ENCODE data around the gene TNFRSF12A. TPM values are rescaled to one million over a fixed set of nuclear protein-coding genes. Genes with fewer than 3 reads are reported as not detected.

TNFRSF12A gene
- total RNA-seq, 1 donor from 2014 or later = 14.3 TPM

DNA sequence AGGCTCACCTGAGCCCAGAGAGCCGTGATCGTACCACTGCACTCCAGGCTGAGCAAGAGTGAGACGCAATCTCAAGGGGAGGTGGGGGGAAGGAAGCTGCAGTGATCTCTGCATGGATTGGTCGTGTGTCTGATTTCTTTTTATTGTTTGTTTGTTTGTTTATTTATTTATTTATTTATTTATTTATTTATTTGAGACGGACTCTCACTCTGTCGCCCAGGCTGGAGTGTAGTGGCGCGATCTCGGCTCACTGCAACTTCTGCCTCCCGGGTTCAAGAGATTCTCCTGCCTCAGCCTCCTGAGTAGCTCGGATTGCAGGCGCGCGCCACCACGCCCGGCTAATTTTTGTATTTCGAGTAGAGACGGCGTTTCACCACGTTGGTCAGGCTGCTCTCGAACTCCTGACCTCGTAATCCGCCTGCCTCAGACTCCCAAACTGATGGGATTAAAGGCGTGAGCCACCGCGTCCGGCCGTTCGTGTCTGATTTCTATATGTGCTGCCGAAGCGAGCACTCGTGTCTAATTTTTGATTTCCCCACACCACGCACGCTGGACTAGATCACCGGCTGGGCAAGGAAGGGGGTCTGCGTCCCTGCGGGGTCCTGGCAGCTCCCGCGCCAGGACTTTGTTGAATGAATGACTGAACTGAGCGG lies 448 bp upstream of the TNFRSF12A start:
- H3K27ac ChIP-seq = no peak overlapping the region
- no peak overlapping the region for H2AFZ ChIP-seq (replicated peaks)
- peak overlapping the region; percentile 90 for H3K4me3 Mint-ChIP-seq
- H3K27me3 ChIP-seq = peaks cover 26% of the 10 kb centered on the region
- TF ChIP-seq, protein P1, sequence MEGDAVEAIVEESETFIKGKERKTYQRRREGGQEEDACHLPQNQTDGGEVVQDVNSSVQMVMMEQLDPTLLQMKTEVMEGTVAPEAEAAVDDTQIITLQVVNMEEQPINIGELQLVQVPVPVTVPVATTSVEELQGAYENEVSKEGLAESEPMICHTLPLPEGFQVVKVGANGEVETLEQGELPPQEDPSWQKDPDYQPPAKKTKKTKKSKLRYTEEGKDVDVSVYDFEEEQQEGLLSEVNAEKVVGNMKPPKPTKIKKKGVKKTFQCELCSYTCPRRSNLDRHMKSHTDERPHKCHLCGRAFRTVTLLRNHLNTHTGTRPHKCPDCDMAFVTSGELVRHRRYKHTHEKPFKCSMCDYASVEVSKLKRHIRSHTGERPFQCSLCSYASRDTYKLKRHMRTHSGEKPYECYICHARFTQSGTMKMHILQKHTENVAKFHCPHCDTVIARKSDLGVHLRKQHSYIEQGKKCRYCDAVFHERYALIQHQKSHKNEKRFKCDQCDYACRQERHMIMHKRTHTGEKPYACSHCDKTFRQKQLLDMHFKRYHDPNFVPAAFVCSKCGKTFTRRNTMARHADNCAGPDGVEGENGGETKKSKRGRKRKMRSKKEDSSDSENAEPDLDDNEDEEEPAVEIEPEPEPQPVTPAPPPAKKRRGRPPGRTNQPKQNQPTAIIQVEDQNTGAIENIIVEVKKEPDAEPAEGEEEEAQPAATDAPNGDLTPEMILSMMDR (IDR thresholded peaks at IDR 0.05) = no peak
- TF ChIP-seq EZH2phosphoT487 (IDR thresholded peaks at IDR 0.05) (no peak), EZH2 (IDR thresholded peaks at IDR 0.05) (no peak)
- H3K9me3 Mint-ChIP-seq = no peaks in the 10 kb centered on the region
- DNase-seq (ENCODE audit: low spot score) = no peak
- no peak overlapping the region for H3K9ac ChIP-seq
- peak overlapping the region; percentile 86 for H3K27ac Mint-ChIP-seq
- H3K4me1 ChIP-seq = peaks cover 21% of the 10 kb centered on the region
- peaks cover 36% of the 10 kb centered on the region for H3K27me3 Mint-ChIP-seq (ENCODE audit: insufficient read depth, low read depth)
- peak overlapping the region; percentile 84 for H3K4me2 ChIP-seq
- peaks cover 68% of the 10 kb centered on the region for H3F3A ChIP-seq (ENCODE audit: low read depth)
- no peaks in the 10 kb centered on the region for H3K9me3 ChIP-seq (ENCODE audit: low read depth)
- no peaks in the 10 kb centered on the region for H3K36me3 ChIP-seq
- H4K20me1 ChIP-seq (ENCODE audit: low read depth) = peaks cover 56% of the 10 kb centered on the region
- peaks cover 58% of the 10 kb centered on the region for H3K4me1 Mint-ChIP-seq
- peak overlapping the region; percentile 75 for H3K4me3 ChIP-seq
- peaks cover 26% of the 10 kb centered on the region for H3K79me2 ChIP-seq (ENCODE audit: low read depth)
- peaks cover 5% of the 10 kb centered on the region for H3K36me3 Mint-ChIP-seq

DNA sequence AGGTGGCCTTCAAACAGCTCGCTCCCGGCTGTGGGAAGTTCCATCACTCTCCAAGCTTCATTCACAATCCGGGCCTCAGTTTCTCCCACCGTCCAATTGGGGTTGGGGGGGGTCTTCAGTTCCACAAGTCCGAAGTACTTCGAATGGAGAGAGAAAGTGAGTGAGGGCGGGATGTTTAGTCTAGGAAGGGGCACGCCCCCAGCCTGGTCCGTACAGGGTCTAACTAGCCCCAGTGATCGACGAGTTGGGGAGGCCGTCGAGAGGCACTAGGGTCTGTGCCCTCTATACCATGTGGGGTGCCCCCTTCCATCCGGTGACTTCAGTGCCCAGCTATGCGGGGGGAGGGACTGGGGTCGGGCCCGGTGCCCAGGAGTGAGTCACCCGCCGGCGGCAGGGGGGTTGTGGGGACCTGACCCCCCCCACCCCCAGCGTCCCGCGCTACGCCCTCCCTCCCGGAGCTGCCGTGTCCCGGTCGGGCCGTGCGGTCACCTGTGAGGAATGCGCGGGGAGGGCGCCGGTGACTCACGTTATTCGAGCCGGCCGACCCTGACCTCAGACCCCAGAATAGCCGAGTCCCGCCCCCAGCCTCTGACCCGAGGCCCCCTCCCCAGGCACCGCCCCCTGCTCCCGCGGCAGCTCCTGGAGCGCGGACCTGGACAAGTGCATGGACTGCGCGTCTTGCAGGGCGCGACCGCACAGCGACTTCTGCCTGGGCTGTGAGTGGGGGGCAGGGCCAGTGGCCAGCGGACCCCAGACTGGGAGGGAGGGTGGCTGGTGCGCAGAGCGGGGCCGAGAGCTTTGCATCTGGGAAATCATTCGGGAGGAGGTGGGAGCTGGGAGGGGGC lies 658 bp downstream of the TNFRSF12A start:
- peak; percentile 74 for DNase-seq (ENCODE audit: low spot score)
- Histone ChIP-seq H3K9ac (no peak overlapping the region), H3K79me2 (ENCODE audit: low read depth) (peaks cover 30% of the 10 kb centered on the region), H2AFZ (replicated peaks) (peak overlapping the region; percentile 38), H3K4me1 (peaks cover 21% of the 10 kb centered on the region), H3K9me3 (ENCODE audit: low read depth) (no peaks in the 10 kb centered on the region), H3K4me2 (peak overlapping the region; percentile 84), H3F3A (ENCODE audit: low read depth) (peaks cover 63% of the 10 kb centered on the region), H3K4me3 (peak overlapping the region; percentile 75), H3K27ac (no peak overlapping the region), H4K20me1 (ENCODE audit: low read depth) (peaks cover 56% of the 10 kb centered on the region), H3K36me3 (no peaks in the 10 kb centered on the region), H3K27me3 (peaks cover 26% of the 10 kb centered on the region)
- Mint-ChIP-seq H3K4me3 (peak overlapping the region; percentile 93), H3K27ac (peak overlapping the region; percentile 87), H3K9me3 (no peaks in the 10 kb centered on the region), H3K27me3 (ENCODE audit: insufficient read depth, low read depth) (peaks cover 32% of the 10 kb centered on the region), H3K36me3 (peaks cover 5% of the 10 kb centered on the region), H3K4me1 (peaks cover 54% of the 10 kb centered on the region)
- TF ChIP-seq, protein P1 (IDR thresholded peaks at IDR 0.05) = no peak
- no peak for TF ChIP-seq EZH2phosphoT487 (IDR thresholded peaks at IDR 0.05)
- no peak for TF ChIP-seq EZH2 (IDR thresholded peaks at IDR 0.05)

DNA sequence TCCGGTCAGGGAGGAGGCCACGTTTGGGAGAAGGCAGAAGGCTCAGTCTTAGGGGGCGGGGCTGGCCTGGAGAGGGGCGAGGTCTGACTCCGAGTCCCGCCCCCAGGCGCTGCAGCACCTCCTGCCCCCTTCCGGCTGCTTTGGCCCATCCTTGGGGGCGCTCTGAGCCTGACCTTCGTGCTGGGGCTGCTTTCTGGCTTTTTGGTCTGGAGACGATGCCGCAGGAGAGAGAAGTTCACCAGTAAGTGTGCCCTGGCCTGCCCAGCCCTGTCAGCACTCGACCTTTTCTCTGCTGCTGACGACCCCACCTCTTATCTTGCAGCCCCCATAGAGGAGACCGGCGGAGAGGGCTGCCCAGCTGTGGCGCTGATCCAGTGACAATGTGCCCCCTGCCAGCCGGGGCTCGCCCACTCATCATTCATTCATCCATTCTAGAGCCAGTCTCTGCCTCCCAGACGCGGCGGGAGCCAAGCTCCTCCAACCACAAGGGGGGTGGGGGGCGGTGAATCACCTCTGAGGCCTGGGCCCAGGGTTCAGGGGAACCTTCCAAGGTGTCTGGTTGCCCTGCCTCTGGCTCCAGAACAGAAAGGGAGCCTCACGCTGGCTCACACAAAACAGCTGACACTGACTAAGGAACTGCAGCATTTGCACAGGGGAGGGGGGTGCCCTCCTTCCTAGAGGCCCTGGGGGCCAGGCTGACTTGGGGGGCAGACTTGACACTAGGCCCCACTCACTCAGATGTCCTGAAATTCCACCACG lies 1.5 kb downstream of the TNFRSF12A start:
- Histone ChIP-seq H3K4me1 (peaks cover 21% of the 10 kb centered on the region), H4K20me1 (ENCODE audit: low read depth) (peaks cover 49% of the 10 kb centered on the region), H3K27me3 (peaks cover 26% of the 10 kb centered on the region), H3K36me3 (no peaks in the 10 kb centered on the region), H3K4me2 (peak overlapping the region; percentile 84), H3K27ac (no peak overlapping the region), H3F3A (ENCODE audit: low read depth) (peaks cover 57% of the 10 kb centered on the region), H3K9me3 (ENCODE audit: low read depth) (no peaks in the 10 kb centered on the region), H3K9ac (no peak overlapping the region), H2AFZ (replicated peaks) (no peak overlapping the region), H3K4me3 (peak overlapping the region; percentile 75), H3K79me2 (ENCODE audit: low read depth) (peaks cover 24% of the 10 kb centered on the region)
- peak overlapping the region; percentile 87 for H3K27ac Mint-ChIP-seq
- TF ChIP-seq EZH2 (IDR thresholded peaks at IDR 0.05) = no peak
- TF ChIP-seq, protein P1 (IDR thresholded peaks at IDR 0.05) = peak; percentile 61
- H3K4me1 Mint-ChIP-seq = peaks cover 52% of the 10 kb centered on the region
- no peaks in the 10 kb centered on the region for H3K9me3 Mint-ChIP-seq
- H3K4me3 Mint-ChIP-seq = peak overlapping the region; percentile 93
- peaks cover 36% of the 10 kb centered on the region for H3K27me3 Mint-ChIP-seq (ENCODE audit: insufficient read depth, low read depth)
- DNase-seq (ENCODE audit: low spot score) = peak; percentile 96
- H3K36me3 Mint-ChIP-seq = peaks cover 6% of the 10 kb centered on the region
